Measurements from ENCODE around the gene LIN7C. TPM values are rescaled to one million over a fixed set of nuclear protein-coding genes. Genes with fewer than 3 reads are reported as not detected.

Gene LIN7C
- polyA plus RNA-seq, 3 donors = 7.3 to 24.0 (median 18.9) TPM

GRCh38 chr11:27501100-27501499, 5.5 kb downstream of the LIN7C start:
- H3K27ac Mint-ChIP-seq = no peak overlapping the region
- H4K20me1 ChIP-seq (ENCODE audit: insufficient read depth, low read length) = peaks cover 7% of the 10 kb centered on the region

GRCh38 chr11:27497911-27498310, 8.7 kb downstream of the LIN7C start:
- Mint-ChIP-seq H3K27me3 (ENCODE audit: low read depth in 3 of 3) (no peaks in the 10 kb centered on the region), H3K27ac (no peak overlapping the region), H3K9me3 (no peaks in the 10 kb centered on the region), H3K4me3 (no peak overlapping the region), H3K4me1 (peaks cover 2% of the 10 kb centered on the region), H3K36me3 (peaks cover 47 to 69% of the 10 kb centered on the region in 2 donors)
- no peak overlapping the region for H3K27ac ChIP-seq (ENCODE audit: low read depth in 1 of 2, low read length in 2 of 2)
- TF ChIP-seq CTCF (IDR thresholded peaks at IDR 0.05) = no peak
- H2AFZ ChIP-seq (ENCODE audit: insufficient read depth, low read depth, low read length, poor library complexity, severe bottlenecking) = no peak overlapping the region
- peaks cover 7% of the 10 kb centered on the region for H4K20me1 ChIP-seq (ENCODE audit: insufficient read depth, low read length)
- H3K4me2 ChIP-seq (replicated peaks; ENCODE audit: extremely low read depth, low read length, poor library complexity, severe bottlenecking) = no peak overlapping the region
- peaks cover 7% of the 10 kb centered on the region for H3K79me2 ChIP-seq (ENCODE audit: insufficient read depth, low read length)
- intact Hi-C loops (cut with micrococcal nuclease) = no loop called here
- H3K9ac ChIP-seq (ENCODE audit: insufficient read depth, low read length, poor library complexity, severe bottlenecking) = no peak overlapping the region
- H3K9me3 ChIP-seq (replicated peaks in 1 of 2; ENCODE audit: control insufficient read depth in 1 of 2, insufficient read depth in 1 of 2, low read length in 2 of 2) = no peaks in the 10 kb centered on the region
- no peaks in the 10 kb centered on the region for H3K27me3 ChIP-seq (ENCODE audit: control insufficient read depth in 2 of 2, insufficient read depth in 2 of 2, low read length in 2 of 2)
- peaks cover 56 to 83% of the 10 kb centered on the region in 2 donors for H3K36me3 ChIP-seq (replicated peaks in 1 of 2; ENCODE audit: control insufficient read depth in 1 of 2, insufficient read depth in 2 of 2, low read length in 2 of 2)
- DNase-seq = no peak
- no peaks in the 10 kb centered on the region for H3K4me1 ChIP-seq (ENCODE audit: control insufficient read depth in 1 of 2, insufficient read depth in 2 of 2, low read length in 2 of 2)
- no peak overlapping the region for H3K4me3 ChIP-seq (replicated peaks in 1 of 3; ENCODE audit: low read depth in 2 of 3, low read length in 3 of 3)
- no CpG with 5 or more reads among the region's 1 CpG for WGBS (ENCODE audit: insufficient coverage)

More at GRCh38 chr11:27501100-27501499, 5.5 kb downstream of the LIN7C start:
- no peak for DNase-seq
- TF ChIP-seq CTCF (IDR thresholded peaks at IDR 0.05) = no peak
- Mint-ChIP-seq H3K9me3 (no peaks in the 10 kb centered on the region), H3K36me3 (peaks cover 33 to 50% of the 10 kb centered on the region in 2 donors), H3K4me1 (peaks cover 16% of the 10 kb centered on the region), H3K27me3 (ENCODE audit: low read depth in 3 of 3) (no peaks in the 10 kb centered on the region), H3K4me3 (no peak overlapping the region)
- Histone ChIP-seq H3K27ac (ENCODE audit: low read depth in 1 of 2, low read length in 2 of 2) (no peak overlapping the region), H3K36me3 (replicated peaks in 1 of 2; ENCODE audit: control insufficient read depth in 1 of 2, insufficient read depth in 2 of 2, low read length in 2 of 2) (peaks cover 34 to 53% of the 10 kb centered on the region in 2 donors), H3K4me3 (replicated peaks in 1 of 3; ENCODE audit: low read depth in 2 of 3, low read length in 3 of 3) (no peak overlapping the region), H3K4me2 (replicated peaks; ENCODE audit: extremely low read depth, low read length, poor library complexity, severe bottlenecking) (no peak overlapping the region), H3K79me2 (ENCODE audit: insufficient read depth, low read length) (peaks cover 39% of the 10 kb centered on the region), H3K9me3 (replicated peaks in 1 of 2; ENCODE audit: control insufficient read depth in 1 of 2, insufficient read depth in 1 of 2, low read length in 2 of 2) (no peaks in the 10 kb centered on the region), H3K27me3 (ENCODE audit: control insufficient read depth in 2 of 2, insufficient read depth in 2 of 2, low read length in 2 of 2) (no peaks in the 10 kb centered on the region), H2AFZ (ENCODE audit: insufficient read depth, low read depth, low read length, poor library complexity, severe bottlenecking) (no peak overlapping the region), H3K9ac (ENCODE audit: insufficient read depth, low read length, poor library complexity, severe bottlenecking) (no peak overlapping the region), H3K4me1 (ENCODE audit: control insufficient read depth in 1 of 2, insufficient read depth in 2 of 2, low read length in 2 of 2) (peaks cover 10 to 12% of the 10 kb centered on the region in 2 donors)
- intact Hi-C loops (cut with micrococcal nuclease) = loop anchor here (10.0 kb wide), 1 partner anchor 604 kb away; the partner anchor contains the start of genes KIF18A (in 2 of the 2) and METTL15 (in 2 of the 2)
